SU-DHL-6 (cell line): ENCODE data around the gene GRM8.

Source experiments
- H2AFZ ChIP-seq: fragments of 200-600 bp; sonication (generic); 2 replicates; pipeline ENCODE4 v1.6.1; 2014; ENCODE audit warnings: low read depth, mild to moderate bottlenecking, moderate library complexity, mixed read lengths, antibody characterized with exemption, low read length; ENCODE audit not compliant: severe bottlenecking
- H3F3A ChIP-seq: fragments of 200-600 bp; shearing (Covaris generic); 2 replicates; pipeline ENCODE4 v1.6.0; 2016; ENCODE audit warnings: antibody characterized with exemption, mild to moderate bottlenecking; ENCODE audit not compliant: insufficient read depth
- H3K27ac ChIP-seq: fragments of 200-600 bp; sonication (generic); 2 replicates; pipeline ENCODE4 v1.5.1; 2016; ENCODE audit warnings: low read depth, mild to moderate bottlenecking, low read length, moderate library complexity, mixed read lengths
- H3K27me3 ChIP-seq: fragments of 200-600 bp; sonication (generic), shearing (Covaris generic); 2 replicates; pipeline ENCODE4 v1.6.0; 2014; ENCODE audit warnings: mild to moderate bottlenecking, low read length
- H3K36me3 ChIP-seq: fragments of 200-600 bp; sonication (generic); 2 replicates; pipeline ENCODE4 v1.6.1; 2014; ENCODE audit warnings: mild to moderate bottlenecking, low read length, mixed read lengths
- H3K4me2 ChIP-seq: fragments of 300-600, 200-600 bp; shearing (Covaris generic), sonication (generic); 2 replicates; pipeline ENCODE4 v1.6.0; 2014; ENCODE audit warnings: low read length, low read depth, mild to moderate bottlenecking; ENCODE audit not compliant: poor library complexity, severe bottlenecking
- H3K4me3 ChIP-seq: fragments of 200-600 bp; sonication (generic); 2 replicates; pipeline ENCODE4 v1.5.1; 2014; ENCODE audit warnings: antibody characterized with exemption, low read length, mild to moderate bottlenecking, mixed read lengths; ENCODE audit not compliant: insufficient read depth, poor library complexity, severe bottlenecking
- H3K79me2 ChIP-seq: fragments of 200-600 bp; sonication (generic); 2 replicates; pipeline ENCODE4 v1.6.1; 2014; ENCODE audit warnings: mild to moderate bottlenecking, low read length, moderate library complexity; ENCODE audit not compliant: insufficient read depth
- H3K9ac ChIP-seq: fragments of 200-600 bp; sonication (generic); 2 replicates; pipeline ENCODE4 v1.7.0; 2014; ENCODE audit warnings: mild to moderate bottlenecking, low read length
- H3K9me2 ChIP-seq: fragments of 200-600 bp; sonication (generic); replicated peaks from 2 replicates; pipeline ENCODE4 v1.6.1; 2014; ENCODE audit warnings: low read length; ENCODE audit not compliant: insufficient read depth
- H3K9me3 ChIP-seq: fragments of 200-600 bp; sonication (generic); 2 replicates; pipeline ENCODE4 v1.6.1; 2014; ENCODE audit warnings: low read length, mixed read lengths; ENCODE audit not compliant: insufficient read depth
- H4K20me1 ChIP-seq: fragments of 200-600 bp; sonication (generic); 2 replicates; pipeline ENCODE4 v1.6.1; 2014; ENCODE audit warnings: low read depth, mild to moderate bottlenecking, antibody characterized with exemption, low read length, moderate library complexity, mixed read lengths
- CTCF ChIP-seq: fragments of 200-600 bp; sonication (generic); IDR thresholded peaks from one replicate; pipeline ENCODE4 v1.5.1; 2017; ENCODE audit warnings: antibody characterized with exemption, mild to moderate bottlenecking, low read length, moderate library complexity; ENCODE audit not compliant: insufficient read depth, poor library complexity, severe bottlenecking
- EZH2phosphoT487 ChIP-seq: fragments of 200-600 bp; sonication (generic), shearing (Covaris generic); conservative IDR thresholded peaks from 2 replicates; pipeline ENCODE4 v1.6.1; 2018; ENCODE audit warnings: mild to moderate bottlenecking, antibody characterized with exemption, low read length, moderate library complexity, mixed read lengths

GRM8 gene

GRCh38 chr7:127194571-127194970 lies 58.2 kb downstream of the GRM8 start:
- Histone ChIP-seq H3K79me2 (no peaks in the 10 kb centered on the region), H3K4me3 (no peak overlapping the region), H3K9me2 (no peaks in the 10 kb centered on the region), H3K9me3 (no peaks in the 10 kb centered on the region), H3K4me2 (no peak overlapping the region), H3K27ac (no peak overlapping the region), H3K27me3 (no peaks in the 10 kb centered on the region), H4K20me1 (no peaks in the 10 kb centered on the region), H3K9ac (no peak overlapping the region), H3K36me3 (no peaks in the 10 kb centered on the region), H3F3A (no peaks in the 10 kb centered on the region), H2AFZ (no peak overlapping the region)
- TF ChIP-seq CTCF: no peak
- TF ChIP-seq EZH2phosphoT487: no peak

GRCh38 chr7:127189886-127190285 lies 62.9 kb downstream of the GRM8 start:
- H3K9me2 ChIP-seq: no peaks in the 10 kb centered on the region
- no peak overlapping the region for H3K4me3 ChIP-seq
- H4K20me1 ChIP-seq: no peaks in the 10 kb centered on the region
- H2AFZ ChIP-seq: no peak overlapping the region
- no peaks in the 10 kb centered on the region for H3K36me3 ChIP-seq
- no peaks in the 10 kb centered on the region for H3K79me2 ChIP-seq
- no peak overlapping the region for H3K4me2 ChIP-seq
- no peak overlapping the region for H3K9ac ChIP-seq
- no peak overlapping the region for H3K27ac ChIP-seq
- no peaks in the 10 kb centered on the region for H3F3A ChIP-seq
- H3K9me3 ChIP-seq: no peaks in the 10 kb centered on the region
- TF ChIP-seq CTCF (no peak), EZH2phosphoT487 (no peak)
- H3K27me3 ChIP-seq: 0 out of 2 replicates have a peak, but pooled peaks cover 3% of the 10 kb centered on the region

- Histone ChIP-seq H3K9ac (no peak overlapping the region), H3K27me3 (0 out of 2 replicates have a peak, but pooled peaks cover 3% of the 10 kb centered on the region), H3K9me2 (no peaks in the 10 kb centered on the region), H3K4me2 (no peak overlapping the region), H3K36me3 (no peaks in the 10 kb centered on the region), H3K27ac (no peak overlapping the region), H3K79me2 (no peaks in the 10 kb centered on the region), H3K4me3 (no peak overlapping the region), H4K20me1 (no peaks in the 10 kb centered on the region), H2AFZ (no peak overlapping the region), H3K9me3 (no peaks in the 10 kb centered on the region), H3F3A (no peaks in the 10 kb centered on the region)
- TF ChIP-seq EZH2phosphoT487: no peak
- TF ChIP-seq CTCF: no peak
These were observed 63.7 kb downstream of the GRM8 start for GRCh38 chr7:127189074-127189473.
